Chondrocyte (in vitro differentiated cells): Measurements from ENCODE around the gene NCDN. TPM values are rescaled to one million over a fixed set of nuclear protein-coding genes. Genes with fewer than 3 reads are reported as not detected.

Experiments
- DNase-seq: peaks from one replicate; pipeline ENCODE4 v3.0.0; 2021; ENCODE audit warnings: mixed read lengths, low spot score
- H3K27ac Mint-ChIP-seq: one replicate; pipeline ENCODE4 v1.8.0; 2021; ENCODE audit warnings: mild to moderate bottlenecking, moderate library complexity, mixed read lengths; ENCODE audit not compliant: unreplicated experiment
- H3K27me3 Mint-ChIP-seq: 2 replicates; pipeline ENCODE4 v1.8.0; 2021; ENCODE audit warnings: low read depth, mixed read lengths
- H3K36me3 Mint-ChIP-seq: 2 replicates; pipeline ENCODE4 v1.8.0; 2021; ENCODE audit warnings: low read depth, mixed read lengths
- H3K4me1 Mint-ChIP-seq: 2 replicates; pipeline ENCODE4 v1.8.0; 2021; ENCODE audit warnings: low read depth, mild to moderate bottlenecking, mixed read lengths
- H3K4me3 Mint-ChIP-seq: one replicate; pipeline ENCODE4 v1.8.0; 2021; ENCODE audit warnings: mild to moderate bottlenecking, moderate library complexity, mixed read lengths; ENCODE audit not compliant: unreplicated experiment
- H3K9me3 Mint-ChIP-seq: 2 replicates; pipeline ENCODE4 v1.8.0; 2021; ENCODE audit warnings: low read depth, mixed read lengths
- CTCF ChIP-seq: fragments of 200-600 bp; sonication (generic); IDR thresholded peaks from 2 replicates; pipeline ENCODE4 v1.5.0; 2021; ENCODE audit warnings: antibody characterized with exemption, mild to moderate bottlenecking, moderate library complexity
- total RNA-seq: library from RNA; stranded (reverse); gene quantifications from 3 replicates; pipeline ENCODE4 v1.2.1, GENCODE V29; 2021

The NCDN gene
- total RNA-seq, 1 donor from 2014 or later, result 35.3 TPM

GRCh38 chr1:35600593-35600992 lies 43.0 kb downstream of the NCDN start:
- Mint-ChIP-seq H3K27me3 (no peaks in the 10 kb centered on the region), H3K9me3 (no peaks in the 10 kb centered on the region), H3K4me1 (peaks cover 8% of the 10 kb centered on the region), H3K27ac (no peak overlapping the region), H3K4me3 (no peak overlapping the region), H3K36me3 (peaks cover 21% of the 10 kb centered on the region)
- DNase-seq, result no peak
- TF ChIP-seq CTCF, result no peak

GRCh38 chr1:35603468-35603867 lies 45.9 kb downstream of the NCDN start:
- H3K9me3 Mint-ChIP-seq, result peaks cover 6% of the 10 kb centered on the region
- no peak overlapping the region for H3K27ac Mint-ChIP-seq
- H3K4me3 Mint-ChIP-seq, result no peak overlapping the region
- no peak for DNase-seq
- no peak for TF ChIP-seq CTCF
- peaks cover 37% of the 10 kb centered on the region for H3K36me3 Mint-ChIP-seq
- no peaks in the 10 kb centered on the region for H3K27me3 Mint-ChIP-seq
- H3K4me1 Mint-ChIP-seq, result peaks cover 18% of the 10 kb centered on the region

GRCh38 chr1:35603941-35604340 lies 46.3 kb downstream of the NCDN start:
- H3K36me3 Mint-ChIP-seq, result peaks cover 38% of the 10 kb centered on the region
- no peak overlapping the region for H3K4me3 Mint-ChIP-seq
- H3K9me3 Mint-ChIP-seq, result peaks cover 6% of the 10 kb centered on the region
- no peak for DNase-seq
- no peaks in the 10 kb centered on the region for H3K27me3 Mint-ChIP-seq
- H3K27ac Mint-ChIP-seq, result no peak overlapping the region
- H3K4me1 Mint-ChIP-seq, result peaks cover 18% of the 10 kb centered on the region
- TF ChIP-seq CTCF, result no peak

- H3K9me3 Mint-ChIP-seq, result peaks cover 6% of the 10 kb centered on the region
- H3K4me1 Mint-ChIP-seq, result peaks cover 18% of the 10 kb centered on the region
- H3K36me3 Mint-ChIP-seq, result peaks cover 35% of the 10 kb centered on the region
- DNase-seq, result no peak
- H3K4me3 Mint-ChIP-seq, result no peak overlapping the region
- H3K27ac Mint-ChIP-seq, result no peak overlapping the region
- no peaks in the 10 kb centered on the region for H3K27me3 Mint-ChIP-seq
- TF ChIP-seq CTCF, result no peak
Observed at GRCh38 chr1:35605071-35605866, 47.7 kb downstream of the NCDN start.

GRCh38 chr1:35605867-35606182 lies 48.2 kb downstream of the NCDN start:
- H3K27me3 Mint-ChIP-seq, result no peaks in the 10 kb centered on the region
- DNase-seq, result no peak
- no peak for TF ChIP-seq CTCF
- H3K4me3 Mint-ChIP-seq, result no peak overlapping the region
- peaks cover 32% of the 10 kb centered on the region for H3K36me3 Mint-ChIP-seq
- H3K4me1 Mint-ChIP-seq, result peaks cover 18% of the 10 kb centered on the region
- H3K9me3 Mint-ChIP-seq, result peaks cover 6% of the 10 kb centered on the region
- H3K27ac Mint-ChIP-seq, result peak overlapping the region; percentile 43
